Sciatic nerve (tissue), 2 donors: Measurements from ENCODE around the gene CELA3A. TPM values are rescaled to one million over a fixed set of nuclear protein-coding genes. Genes with fewer than 3 reads are reported as not detected.
"Not testable (repeated sequence)": the region's sequence is repeated elsewhere in the genome, so short reads cannot be mapped to it uniquely, and the experiment has no call there.

Experiments used
- ATAC-seq: fragments of 200-7000 bp; cut with Tn5 transposase; one replicate; pipeline ENCODE4 v1.9.1; 2020; ENCODE audit warnings: mild to moderate bottlenecking, moderate library complexity
- DNase-seq: peaks from one replicate; pipeline ENCODE4 v3.0.0-alpha.2; 2020; ENCODE audit warnings: low spot score
- intact Hi-C: fragments of 100-400 bp; cut with DNase I; formaldehyde crosslinking; loops from one replicate; pipeline ENCODE4 v1.14.2; 2022
- total RNA-seq: library from RNA; stranded (reverse); fragmentation: NEBNext Ultra II Directional; extraction: Animal tissue kit (Norgen Biotek cat#: 25700); gene quantifications from one replicate; pipeline ENCODE4 v1.2.1, GENCODE V29; 2021
- donor health status: DM: no; HTN: no; CAD: no.
- donor health status: DM: no; HTN: no; CAD: no.

CELA3A gene
- total RNA-seq, 1 donor from 2014 or later = 2.9 TPM

GRCh38 chr1:21978209-21978608 lies 23.2 kb upstream of the CELA3A start:
- ATAC-seq, intact Hi-C loops, DNase-seq: not testable (repeated sequence)

GRCh38 chr1:21980515-21981220 lies 20.8 kb upstream of the CELA3A start:
- DNase-seq, intact Hi-C loops, ATAC-seq: not testable (repeated sequence)

GRCh38 chr1:21981253-21981652 lies 20.2 kb upstream of the CELA3A start:
- ATAC-seq, DNase-seq, intact Hi-C loops: not testable (repeated sequence)

- intact Hi-C loops, DNase-seq, ATAC-seq: not testable (repeated sequence)
Observed at GRCh38 chr1:21982122-21982521, 19.3 kb upstream of the CELA3A start.

GRCh38 chr1:21983539-21983938 lies 17.9 kb upstream of the CELA3A start:
- DNase-seq, intact Hi-C loops, ATAC-seq: not testable (repeated sequence)

- DNase-seq, ATAC-seq, intact Hi-C loops: not testable (repeated sequence)
Observed at GRCh38 chr1:21985893-21986292, 15.6 kb upstream of the CELA3A start.

- DNase-seq, ATAC-seq, intact Hi-C loops: not testable (repeated sequence)
Observed at GRCh38 chr1:21986386-21986785, 15.1 kb upstream of the CELA3A start.

GRCh38 chr1:21989672-21990393 lies 11.6 kb upstream of the CELA3A start:
- intact Hi-C loops, ATAC-seq, DNase-seq: not testable (repeated sequence)

GRCh38 chr1:21992186-21992585 lies 9.3 kb upstream of the CELA3A start:
- intact Hi-C loops, ATAC-seq, DNase-seq: not testable (repeated sequence)

- ATAC-seq, intact Hi-C loops, DNase-seq: not testable (repeated sequence)
Observed at GRCh38 chr1:21994716-21995115, 6.7 kb upstream of the CELA3A start.

- intact Hi-C loops, DNase-seq, ATAC-seq: not testable (repeated sequence)
Observed at GRCh38 chr1:21996663-21996970, 4.8 kb upstream of the CELA3A start.

- intact Hi-C loops, DNase-seq, ATAC-seq: not testable (repeated sequence)
Observed at GRCh38 chr1:21997891-21998623, 3.4 kb upstream of the CELA3A start.

GRCh38 chr1:21998624-21999294 lies 2.7 kb upstream of the CELA3A start:
- intact Hi-C loops, DNase-seq, ATAC-seq: not testable (repeated sequence)

- intact Hi-C loops, ATAC-seq, DNase-seq: not testable (repeated sequence)
Observed at GRCh38 chr1:21999645-22000044, 1.8 kb upstream of the CELA3A start.

GRCh38 chr1:22002461-22002860 lies 1.0 kb downstream of the CELA3A start:
- ATAC-seq, DNase-seq, intact Hi-C loops: not testable (repeated sequence)

- ATAC-seq, intact Hi-C loops, DNase-seq: not testable (repeated sequence)
Observed at GRCh38 chr1:22002875-22003274, 1.4 kb downstream of the CELA3A start.

- intact Hi-C loops, DNase-seq, ATAC-seq: not testable (repeated sequence)
Observed at GRCh38 chr1:22003959-22004358, 2.5 kb downstream of the CELA3A start.

GRCh38 chr1:22005261-22006149 lies 4.0 kb downstream of the CELA3A start:
- DNase-seq, intact Hi-C loops: not testable (repeated sequence)
- ATAC-seq = peak; percentile 65
